GM18907 (cell line): ENCODE measurements around the gene TMEM63B.
A peak's percentile ranks its signal among the peaks of the same experiment; 100 is the strongest.
"Not testable (repeated sequence)": the region's sequence is repeated elsewhere in the genome, so short reads cannot be mapped to it uniquely, and the experiment has no call there.

Source experiments
- ATAC-seq: cut with Tn5 transposase; IDR thresholded peaks from one replicate; pipeline ENCODE4 v1.9.1; 2021; ENCODE audit warnings: mild to moderate bottlenecking, moderate library complexity; ENCODE audit not compliant: unreplicated experiment

The TMEM63B gene

GRCh38 chr6:44127186-44128019, at the start of gene TMEM63B, which contains the start of gene MRPL14:
Gene TMEM63B (plus strand): TSS chr6:44127554. CDS start chr6:44134585, 7,031 bp downstream.
Gene MRPL14 (minus strand): TSS chr6:44127452. CDS start chr6:44116611, 10,841 bp downstream.
- ATAC-seq = peak; percentile 67

GRCh38 chr6:44078219-44078826, 49.0 kb upstream of the TMEM63B start:
- no peak for ATAC-seq

DNA sequence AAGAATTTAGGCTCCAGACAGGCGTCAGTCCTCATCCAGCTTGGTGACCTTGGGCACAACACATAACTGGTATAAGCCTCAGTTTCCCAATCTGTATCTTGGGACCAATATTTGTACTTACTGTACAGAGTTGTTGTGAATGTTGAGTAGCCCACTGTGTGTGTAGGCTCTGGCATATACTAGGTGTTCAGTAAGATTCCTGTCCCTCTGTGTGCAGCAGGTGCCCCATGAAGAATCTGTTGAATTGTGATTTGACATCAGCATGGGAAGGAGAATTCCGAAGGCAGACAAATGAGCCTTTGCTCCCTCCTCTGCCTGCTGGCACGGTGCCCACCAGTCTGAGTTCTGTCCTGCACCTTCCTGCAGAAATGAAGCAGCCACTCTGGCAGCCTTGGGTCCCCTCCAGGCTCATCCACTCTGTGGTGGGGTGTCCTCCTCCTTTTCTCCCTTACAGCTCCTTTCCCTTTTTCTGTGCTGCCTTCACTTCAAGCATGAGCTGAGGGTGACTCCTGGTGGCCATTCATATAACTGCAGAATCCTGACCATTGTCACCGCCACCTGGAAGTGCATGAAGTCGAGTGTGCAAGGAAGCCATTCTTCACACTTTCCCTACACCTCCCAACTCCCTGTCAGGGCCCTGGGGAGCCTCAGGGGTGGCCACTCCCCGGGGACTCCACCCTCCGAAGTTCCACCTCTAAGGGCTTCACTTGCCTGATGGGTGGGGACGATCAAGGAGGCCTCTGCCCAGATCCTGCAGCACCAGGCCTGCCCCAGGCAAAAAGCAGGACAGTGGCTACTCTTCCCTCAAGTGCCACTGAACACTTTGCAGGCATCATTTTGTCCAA, 48.3 kb upstream of the TMEM63B start:
- ATAC-seq = peak; percentile 36

DNA sequence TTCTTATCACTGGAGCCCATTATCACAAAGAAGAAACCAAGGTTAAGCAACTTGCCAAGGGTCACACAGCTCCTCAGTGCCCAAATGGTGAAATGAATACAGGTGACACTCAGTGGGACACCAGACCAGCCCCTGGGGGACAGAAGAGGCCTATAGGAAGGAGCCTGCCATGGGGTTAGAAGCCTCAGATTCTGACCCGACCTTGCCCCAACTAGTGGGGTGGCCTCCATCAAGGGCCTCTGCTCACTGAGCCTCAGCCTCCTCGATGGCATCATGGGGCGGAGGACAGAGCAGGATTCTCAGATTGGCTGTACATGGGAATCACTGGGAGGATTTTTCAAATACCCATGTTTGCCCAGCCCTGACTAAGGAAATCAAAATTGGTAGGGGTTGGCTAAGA, 47.7 kb upstream of the TMEM63B start:
- no peak for ATAC-seq

DNA sequence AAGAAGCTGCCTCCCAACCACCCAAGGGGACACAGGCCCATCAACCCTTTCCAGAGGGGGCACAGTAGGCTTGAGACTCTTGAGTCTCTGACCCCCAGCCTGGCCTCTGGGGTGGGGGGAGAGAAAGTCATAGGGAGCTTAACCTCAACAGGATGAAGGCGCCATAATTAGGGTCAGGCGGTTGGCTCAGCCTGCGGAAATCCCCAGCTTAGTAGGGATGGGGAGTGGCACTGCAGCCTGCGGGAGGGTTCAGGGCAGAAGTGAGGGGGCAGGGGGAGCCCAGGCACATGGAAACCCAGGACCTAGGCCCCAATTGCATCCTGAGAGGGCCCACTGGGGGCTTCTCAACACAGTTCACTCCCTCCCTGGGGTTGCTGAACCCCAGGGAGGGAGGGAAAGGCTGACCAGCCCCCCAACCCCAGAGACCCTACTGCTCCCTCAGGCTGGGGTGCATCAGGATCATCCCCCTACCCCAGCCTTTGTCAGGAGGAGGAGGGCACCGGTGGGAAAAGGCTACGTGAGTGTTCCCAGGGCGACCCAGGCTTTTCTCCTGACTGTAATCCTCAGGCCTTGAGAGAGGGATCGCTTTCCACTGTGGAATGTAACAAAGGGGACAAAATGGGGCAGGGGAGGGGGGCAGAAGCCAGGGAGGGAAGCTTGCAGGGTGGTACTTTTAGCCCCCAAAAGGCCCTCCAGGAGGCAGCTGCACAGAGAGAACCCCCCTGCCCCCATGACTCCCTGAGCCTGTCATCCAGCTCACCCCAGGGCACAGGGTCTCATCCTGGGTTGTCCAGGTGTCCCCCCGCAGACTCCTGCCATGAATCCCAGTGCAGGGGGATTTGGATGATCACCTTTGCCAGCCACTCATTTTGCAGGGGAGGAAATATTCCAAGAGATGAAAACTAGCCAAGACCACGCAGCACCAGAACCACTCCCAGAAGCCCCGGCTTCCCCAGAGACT, 46.5 kb upstream of the TMEM63B start:
- ATAC-seq = no peak

DNA sequence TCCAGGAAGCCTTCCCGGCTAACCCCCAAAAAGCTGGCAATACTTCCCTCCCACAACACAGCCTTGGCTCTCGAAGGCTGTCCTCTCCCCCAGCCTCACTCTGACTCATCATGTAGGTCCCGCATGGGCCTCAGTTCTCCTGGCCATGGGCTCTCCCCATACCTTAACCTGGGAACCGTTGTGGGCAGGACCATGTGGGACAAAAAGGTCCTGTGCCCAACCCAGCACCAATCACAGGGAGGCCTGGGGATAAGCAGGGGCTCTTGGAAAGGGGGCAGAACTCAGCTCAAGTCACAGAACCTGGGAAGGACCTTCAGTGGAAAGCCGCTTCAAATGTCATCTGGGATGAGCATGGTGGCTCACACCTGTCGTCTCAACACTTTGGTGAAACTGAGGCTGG, 45.6 kb upstream of the TMEM63B start:
- no peak for ATAC-seq

- no peak for ATAC-seq
Measured at GRCh38 chr6:44082872-44083321, 44.5 kb upstream of the TMEM63B start.

GRCh38 chr6:44084231-44085014, 42.9 kb upstream of the TMEM63B start:
- ATAC-seq = no peak

GRCh38 chr6:44085219-44085618, 42.1 kb upstream of the TMEM63B start:
- ATAC-seq = no peak

DNA sequence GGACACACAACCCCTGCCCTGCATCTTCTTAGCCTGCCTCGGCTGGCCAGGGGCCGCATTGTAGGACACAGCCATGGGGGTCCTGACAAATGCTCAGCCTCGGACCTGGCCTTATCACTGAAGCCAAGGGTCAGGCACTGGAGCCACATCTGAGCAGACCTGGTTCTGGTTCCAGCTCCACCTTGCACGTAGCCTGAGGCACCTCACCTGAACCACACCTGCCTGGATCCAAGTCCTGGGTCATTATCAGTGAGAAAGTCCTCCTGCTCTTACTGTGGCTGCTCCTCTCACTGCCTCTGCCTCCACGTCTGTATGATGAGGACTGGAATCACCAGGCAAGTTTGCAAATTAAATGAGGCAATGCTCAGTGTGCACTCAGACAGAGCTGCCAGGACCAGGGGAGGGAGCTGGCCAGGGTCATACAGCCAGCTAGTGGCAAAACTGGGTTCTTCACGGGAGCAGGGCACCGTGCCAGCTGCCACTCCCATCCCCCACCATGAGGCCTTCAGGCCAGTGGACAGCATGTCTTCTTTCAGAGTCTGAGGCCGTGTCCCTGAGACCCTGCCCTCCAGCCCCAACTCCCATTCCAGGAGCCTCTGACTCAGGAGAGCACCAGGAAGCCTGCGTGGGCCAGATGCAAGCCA, 40.3 kb upstream of the TMEM63B start:
- no peak for ATAC-seq

DNA sequence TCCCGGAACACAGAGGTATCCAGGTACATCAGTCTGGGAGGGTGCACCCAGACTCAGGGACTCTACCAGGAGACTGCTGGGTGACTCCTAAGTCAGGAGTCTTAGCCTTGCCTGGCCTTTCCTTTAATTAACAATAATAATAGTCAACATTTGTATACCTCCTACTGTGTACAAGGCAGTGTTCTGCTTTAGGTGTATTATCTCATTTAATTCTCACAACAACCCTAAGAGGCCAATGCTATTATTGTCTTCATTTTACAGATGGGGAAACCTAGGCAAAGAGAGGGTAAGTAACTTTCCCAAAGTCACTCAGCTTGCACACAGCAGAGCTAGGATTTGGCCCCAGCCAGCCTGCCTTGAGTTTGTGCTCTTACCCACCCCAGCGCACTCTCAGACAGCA, 39.7 kb upstream of the TMEM63B start:
- ATAC-seq = no peak

GRCh38 chr6:44088827-44089590, 38.3 kb upstream of the TMEM63B start:
- ATAC-seq = no peak

- ATAC-seq = no peak
Measured at GRCh38 chr6:44090465-44090864, 36.9 kb upstream of the TMEM63B start.

DNA sequence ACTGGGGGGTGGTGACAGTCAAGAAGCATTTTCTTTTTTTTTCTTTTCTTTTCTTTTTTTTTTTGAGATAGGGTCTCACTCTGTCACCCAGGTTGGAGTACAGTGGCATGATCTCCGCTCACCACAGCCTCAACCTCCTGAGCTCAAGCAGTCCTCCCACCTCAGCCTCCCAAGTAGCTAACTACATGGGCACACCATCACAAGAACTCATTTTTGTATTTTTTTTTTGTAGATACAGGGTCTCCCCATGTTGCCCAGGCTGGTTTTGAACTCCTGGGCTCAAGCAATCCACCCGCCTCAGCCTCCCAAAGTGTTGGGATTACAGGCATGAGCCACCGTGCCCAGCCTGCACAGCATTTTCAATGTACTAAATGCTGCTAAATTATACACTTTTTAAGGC, 36.0 kb upstream of the TMEM63B start:
- ATAC-seq = not testable (repeated sequence)

- ATAC-seq = no peak
Measured at GRCh38 chr6:44091981-44092884, 35.1 kb upstream of the TMEM63B start.

- no peak for ATAC-seq
Measured at GRCh38 chr6:44093066-44093465, 34.3 kb upstream of the TMEM63B start.

DNA sequence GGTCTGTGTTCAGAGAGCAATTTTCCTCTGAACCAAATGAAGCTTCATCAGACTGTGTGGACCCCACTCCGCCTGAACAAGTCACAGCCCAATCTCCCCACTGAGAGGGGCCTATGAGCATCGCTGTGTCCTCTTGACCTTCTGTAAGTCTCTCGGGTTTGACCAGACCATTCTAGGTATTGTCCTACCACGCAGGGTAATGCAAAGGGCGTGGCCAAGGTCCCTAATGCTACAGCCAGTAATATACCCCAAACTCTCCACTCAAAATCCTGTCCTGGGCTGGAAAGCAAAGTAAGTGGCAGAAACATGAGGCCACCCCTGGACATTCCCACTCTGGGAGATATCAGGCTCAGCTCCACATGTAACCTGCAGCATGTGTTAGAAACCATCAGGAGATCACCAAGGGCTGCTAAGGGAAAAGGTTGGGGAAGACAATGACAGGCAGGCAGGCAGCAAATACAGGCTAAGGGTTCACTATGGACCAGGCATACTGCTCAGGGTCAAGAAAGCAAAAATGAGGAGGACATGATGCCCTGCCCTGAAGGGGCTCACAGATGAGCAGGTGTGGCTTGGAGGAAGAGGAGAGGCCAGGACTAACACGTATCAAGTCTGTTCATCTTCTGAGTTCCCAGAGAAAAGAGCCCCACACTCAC, 33.5 kb upstream of the TMEM63B start:
- no peak for ATAC-seq
